HG03095 (cell line): Measurements from ENCODE around the gene MRPS25.
A peak's percentile ranks its signal among the peaks of the same experiment; 100 is the strongest.

ENCODE experiments used
- ATAC-seq: cut with Tn5 transposase; IDR thresholded peaks from one replicate; pipeline ENCODE4 v1.9.1; 2021; ENCODE audit warnings: moderate library complexity; ENCODE audit not compliant: unreplicated experiment

The MRPS25 gene

GRCh38 chr3:15064835-15065549 is at the start of gene MRPS25:
TSS of gene MRPS25 (minus strand) at chr3:15065315. CDS start at chr3:15065194, 121 bp downstream.
- ATAC-seq: peak; percentile 94

GRCh38 chr3:15113884-15114283 is 48.8 kb upstream of the MRPS25 start:
- ATAC-seq: no peak

- no peak for ATAC-seq
These were observed 48.4 kb upstream of the MRPS25 start for GRCh38 chr3:15113471-15113870.

- ATAC-seq: no peak
These were observed 46.9 kb upstream of the MRPS25 start for GRCh38 chr3:15112011-15112410.

- ATAC-seq: no peak
These were observed 45.1 kb upstream of the MRPS25 start for GRCh38 chr3:15110206-15110605.

GRCh38 chr3:15108869-15109268 is 43.8 kb upstream of the MRPS25 start:
- no peak for ATAC-seq

GRCh38 chr3:15108082-15108545 is 43.0 kb upstream of the MRPS25 start:
- ATAC-seq: no peak

- ATAC-seq: no peak
These were observed 42.2 kb upstream of the MRPS25 start for GRCh38 chr3:15107075-15107947.

GRCh38 chr3:15102836-15103235 is 37.7 kb upstream of the MRPS25 start:
- no peak for ATAC-seq

GRCh38 chr3:15102256-15102655 is 37.1 kb upstream of the MRPS25 start:
- no peak for ATAC-seq

- no peak for ATAC-seq
These were observed 34.4 kb upstream of the MRPS25 start for GRCh38 chr3:15099364-15100098.

- ATAC-seq: peak; percentile 84
These were observed 33.6 kb upstream of the MRPS25 start, which contains the start of gene RBSN for GRCh38 chr3:15098503-15099363. TSS of gene RBSN (minus strand) at chr3:15099148. CDS start at chr3:15096120, 3,028 bp downstream.

GRCh38 chr3:15097891-15098290 is 32.8 kb upstream of the MRPS25 start:
- no peak for ATAC-seq

GRCh38 chr3:15096046-15096445 is 30.9 kb upstream of the MRPS25 start:
- ATAC-seq: no peak

- no peak for ATAC-seq
These were observed 29.2 kb upstream of the MRPS25 start for GRCh38 chr3:15094187-15094875.

- ATAC-seq: no peak
These were observed 27.6 kb upstream of the MRPS25 start for GRCh38 chr3:15092686-15093085.

- no peak for ATAC-seq
These were observed 26.5 kb upstream of the MRPS25 start for GRCh38 chr3:15091575-15091974.

- ATAC-seq: no peak
These were observed 24.1 kb upstream of the MRPS25 start for GRCh38 chr3:15089201-15089600.

GRCh38 chr3:15086699-15087098 is 21.6 kb upstream of the MRPS25 start:
- ATAC-seq: no peak

GRCh38 chr3:15086263-15086662 is 21.1 kb upstream of the MRPS25 start:
- no peak for ATAC-seq
